NT2/D1 (cell line): ENCODE data around the gene APOBEC3H.

ENCODE experiments used
- YY1 ChIP-seq: IDR thresholded peaks from 2 replicates; pipeline ENCODE4 v1.6.1; 2011; ENCODE audit not compliant: insufficient read length, insufficient read depth
- ZNF274 ChIP-seq: IDR thresholded peaks from 2 replicates; pipeline ENCODE4 v1.6.1; 2011; ENCODE audit warnings: mild to moderate bottlenecking, low read depth, low read length

- no peak for TF ChIP-seq YY1
- no peak for TF ChIP-seq ZNF274
These were observed 53.8 kb downstream of the APOBEC3H start for GRCh38 chr22:39150848-39151215.
